Caco-2 (cell line): ENCODE results near the gene DYNLRB1. TPM values are rescaled to one million over a fixed set of nuclear protein-coding genes. Genes with fewer than 3 reads are reported as not detected.

Experiments
- BruUV-seq: library from RNA; stranded (reverse); fragments of 400-500 nt; replicated peaks from 2 replicates; lab custom pipeline; 2021; lab: Mats Ljungman, UMichigan
- CTCF ChIA-PET: fragments of 300-600 bp; sonication (Branson Sonifier 250); formaldehyde crosslinking; loops from one replicate; lab custom pipeline; 2022; ENCODE audit warnings: antibody characterized with exemption; lab: Charles Lee
- POLR2A ChIA-PET: fragments of 300-600 bp; sonication (Branson Sonifier 250); formaldehyde crosslinking; loops from one replicate; lab custom pipeline; 2022; ENCODE audit warnings: antibody characterized with exemption; lab: Charles Lee
- DNase-seq, 2 experiments: peaks; one replicate each; pipeline versions ENCODE4 v3.0.0 to v3.0.0-alpha.2; 2020 to 2022
- H3K27me3 ChIP-seq: replicated peaks from 2 replicates; pipeline ENCODE4 v1.6.0; 2011; ENCODE audit warnings: low read length; ENCODE audit not compliant: control insufficient read depth, insufficient read depth
- H3K36me3 ChIP-seq: 2 replicates; pipeline ENCODE4 v1.5.1; 2011; ENCODE audit warnings: low read length; ENCODE audit not compliant: control insufficient read depth, insufficient read depth
- H3K4me1 ChIP-seq: fragments of 250-450 bp; sonication (Bioruptor Pico); 2 replicates; pipeline ENCODE4 v1.5.1; 2020; ENCODE audit warnings: mild to moderate bottlenecking
- H3K4me3 ChIP-seq: 2 replicates; pipeline ENCODE4 v1.5.1; 2011; ENCODE audit warnings: low read depth, mild to moderate bottlenecking, control low read depth, low read length
- H3K9me3 ChIP-seq: fragments of 250-450 bp; sonication (Bioruptor Pico); 2 replicates; pipeline ENCODE4 v1.5.1; 2020; ENCODE audit warnings: mild to moderate bottlenecking, moderate library complexity
- H3K27ac Mint-ChIP-seq: one replicate; pipeline ENCODE4 v1.8.0; 2022; ENCODE audit warnings: mixed read lengths; ENCODE audit not compliant: unreplicated experiment
- H3K27me3 Mint-ChIP-seq: one replicate; pipeline ENCODE4 v1.8.0; 2022; ENCODE audit warnings: mixed read lengths; ENCODE audit not compliant: insufficient read depth, unreplicated experiment
- H3K36me3 Mint-ChIP-seq: one replicate; pipeline ENCODE4 v1.8.0; 2022; ENCODE audit warnings: mild to moderate bottlenecking, mixed read lengths; ENCODE audit not compliant: insufficient read depth, unreplicated experiment
- H3K4me1 Mint-ChIP-seq: one replicate; pipeline ENCODE4 v1.8.0; 2022; ENCODE audit warnings: low read depth, mixed read lengths; ENCODE audit not compliant: unreplicated experiment
- H3K4me3 Mint-ChIP-seq: one replicate; pipeline ENCODE4 v1.8.0; 2022; ENCODE audit warnings: mild to moderate bottlenecking, moderate library complexity, mixed read lengths; ENCODE audit not compliant: unreplicated experiment
- H3K9me3 Mint-ChIP-seq: one replicate; pipeline ENCODE4 v1.8.0; 2022; ENCODE audit warnings: mixed read lengths; ENCODE audit not compliant: unreplicated experiment
- CTCF ChIP-seq, 2 experiments: fragments of 200-600 bp in 1 of 2; IDR thresholded peaks; 1 replicate in 1 of 2; 2 replicates in 1 of 2; pipeline versions ENCODE4 v1.5.1 to v1.8.0; 2011 to 2022; ENCODE audit warnings: antibody characterized with exemption in 1 of 2, control low read depth in 1 of 2, inconsistent platforms in 1 of 2, low read depth in 1 of 2, low read length in 1 of 2, mild to moderate bottlenecking in 1 of 2, moderate library complexity in 1 of 2; ENCODE audit not compliant: insufficient read depth in 1 of 2, severe bottlenecking in 1 of 2, unreplicated experiment in 1 of 2
- intact Hi-C: fragments of 100-400 bp; cut with micrococcal nuclease; formaldehyde crosslinking; loops from one replicate; pipeline ENCODE4 v1.10.0; 2022; ENCODE audit not compliant: unreplicated experiment
- total RNA-seq: library from RNA; stranded (reverse); gene quantifications from 2 replicates; pipeline ENCODE4 v1.2.3, GENCODE V29; 2022

Gene DYNLRB1
- total RNA-seq, 1 experiment from 2014 or later, result 359 TPM

GRCh38 chr20:34579191-34579978 lies 63.2 kb downstream of the DYNLRB1 start:
- Histone ChIP-seq H3K4me3 (no peak overlapping the region), H3K4me1 (peaks cover 20% of the 10 kb centered on the region), H3K27me3 (no peaks in the 10 kb centered on the region), H3K36me3 (no peaks in the 10 kb centered on the region), H3K9me3 (no peaks in the 10 kb centered on the region)
- Mint-ChIP-seq H3K9me3 (no peaks in the 10 kb centered on the region), H3K27me3 (no peaks in the 10 kb centered on the region), H3K4me1 (peaks cover 9% of the 10 kb centered on the region), H3K36me3 (peaks cover 17% of the 10 kb centered on the region), H3K4me3 (no peak overlapping the region), H3K27ac (no peak overlapping the region)
- ChIA-PET POLR2A (no interaction called here), CTCF (interaction anchor here (0.7 to 1.9 kb wide), 4 partner anchors 124 to 267 kb away, joined by 3 to 10 read pairs (median 6); no protein-coding TSS in a partner anchor)
- BruUV-seq, result no TSS peak
- intact Hi-C loops, result loop anchor here (1.0 kb wide), 2 partner anchors 129 to 190 kb away; no protein-coding TSS in a partner anchor
- peak in 1 of 2 experiments; percentile 59 for DNase-seq
- peak in 1 of 2 experiments; percentile 82 for TF ChIP-seq CTCF (IDR thresholded peaks at IDR 0.05; ENCODE audit: insufficient read depth in 1 of 2, low read depth in 1 of 2, low read length in 1 of 2, severe bottlenecking in 1 of 2, unreplicated experiment in 1 of 2)

GRCh38 chr20:34579979-34580940 lies 64.0 kb downstream of the DYNLRB1 start:
- ChIA-PET CTCF (interaction anchor here (1.2 to 1.9 kb wide), 3 partner anchors 128 to 189 kb away, joined by 5 to 10 read pairs (median 9); no protein-coding TSS in a partner anchor), POLR2A (interaction anchor here (0.6 kb wide), 1 partner anchor 284 kb away, joined by 4 read pairs; no protein-coding TSS in a partner anchor)
- Histone ChIP-seq H3K36me3 (no peaks in the 10 kb centered on the region), H3K4me1 (peaks cover 20% of the 10 kb centered on the region), H3K4me3 (no peak overlapping the region), H3K27me3 (no peaks in the 10 kb centered on the region), H3K9me3 (no peaks in the 10 kb centered on the region)
- intact Hi-C loops, result loop anchor here (1.0 kb wide), 2 partner anchors 128 to 189 kb away; no protein-coding TSS in a partner anchor
- Mint-ChIP-seq H3K27me3 (no peaks in the 10 kb centered on the region), H3K27ac (no peak overlapping the region), H3K4me1 (peaks cover 9% of the 10 kb centered on the region), H3K36me3 (peaks cover 10% of the 10 kb centered on the region), H3K4me3 (no peak overlapping the region), H3K9me3 (no peaks in the 10 kb centered on the region)
- no TSS peak for BruUV-seq
- no peak for DNase-seq
- TF ChIP-seq CTCF (IDR thresholded peaks at IDR 0.05; ENCODE audit: insufficient read depth in 1 of 2, low read depth in 1 of 2, low read length in 1 of 2, severe bottlenecking in 1 of 2, unreplicated experiment in 1 of 2), result no peak
